ENCODE data around the gene PIAS2.
"Not testable (repeated sequence)": the region's sequence is repeated elsewhere in the genome, so short reads cannot be mapped to it uniquely, and the experiment has no call there.

The PIAS2 gene

DNA sequence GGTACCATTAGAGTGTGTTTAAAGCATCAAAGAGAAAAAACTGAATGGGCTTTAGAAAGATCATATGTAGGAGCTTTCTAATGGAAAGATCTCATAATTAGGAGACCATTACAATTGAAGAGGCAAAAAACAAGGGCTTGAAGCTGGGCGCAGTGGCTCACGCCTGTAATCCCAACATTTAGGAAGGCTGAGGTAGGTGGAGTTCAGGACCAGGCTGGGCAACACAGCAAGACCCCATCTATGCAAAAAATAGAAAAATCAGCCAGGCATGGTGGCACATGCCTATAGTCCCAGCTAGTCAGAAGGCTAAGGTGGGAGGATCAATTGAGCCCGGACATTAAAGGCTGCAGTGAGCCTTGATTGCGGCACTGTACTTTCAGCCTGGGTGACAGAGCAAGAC is 59.0 kb downstream of the PIAS2 start:
- no peak overlapping the region for H3K4me3 ChIP-seq (ENCODE audit: low read depth, low read length)
- TF ChIP-seq, protein P1, sequence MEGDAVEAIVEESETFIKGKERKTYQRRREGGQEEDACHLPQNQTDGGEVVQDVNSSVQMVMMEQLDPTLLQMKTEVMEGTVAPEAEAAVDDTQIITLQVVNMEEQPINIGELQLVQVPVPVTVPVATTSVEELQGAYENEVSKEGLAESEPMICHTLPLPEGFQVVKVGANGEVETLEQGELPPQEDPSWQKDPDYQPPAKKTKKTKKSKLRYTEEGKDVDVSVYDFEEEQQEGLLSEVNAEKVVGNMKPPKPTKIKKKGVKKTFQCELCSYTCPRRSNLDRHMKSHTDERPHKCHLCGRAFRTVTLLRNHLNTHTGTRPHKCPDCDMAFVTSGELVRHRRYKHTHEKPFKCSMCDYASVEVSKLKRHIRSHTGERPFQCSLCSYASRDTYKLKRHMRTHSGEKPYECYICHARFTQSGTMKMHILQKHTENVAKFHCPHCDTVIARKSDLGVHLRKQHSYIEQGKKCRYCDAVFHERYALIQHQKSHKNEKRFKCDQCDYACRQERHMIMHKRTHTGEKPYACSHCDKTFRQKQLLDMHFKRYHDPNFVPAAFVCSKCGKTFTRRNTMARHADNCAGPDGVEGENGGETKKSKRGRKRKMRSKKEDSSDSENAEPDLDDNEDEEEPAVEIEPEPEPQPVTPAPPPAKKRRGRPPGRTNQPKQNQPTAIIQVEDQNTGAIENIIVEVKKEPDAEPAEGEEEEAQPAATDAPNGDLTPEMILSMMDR (IDR thresholded peaks at IDR 0.05; ENCODE audit: low read depth, low read length, missing control alignments), result no peak

GRCh38 chr18:46856973-46857372 is 60.3 kb downstream of the PIAS2 start:
- H3K4me3 ChIP-seq (ENCODE audit: low read depth, low read length), result no peak overlapping the region
- TF ChIP-seq, protein P1 (IDR thresholded peaks at IDR 0.05; ENCODE audit: low read depth, low read length, missing control alignments), result no peak
- no peak for DNase-seq (ENCODE audit: low read depth)

More for the DNA sequence above, 59.0 kb downstream of the PIAS2 start:
- DNase-seq (ENCODE audit: low read depth), result no peak

- TF ChIP-seq, protein P1 (IDR thresholded peaks at IDR 0.05; ENCODE audit: low read depth, low read length, missing control alignments), result no peak
- no peak for DNase-seq (ENCODE audit: low read depth)
- H3K4me3 ChIP-seq (ENCODE audit: low read depth, low read length), result no peak overlapping the region
These were observed 68.3 kb downstream of the PIAS2 start for GRCh38 chr18:46849007-46849406.

DNA sequence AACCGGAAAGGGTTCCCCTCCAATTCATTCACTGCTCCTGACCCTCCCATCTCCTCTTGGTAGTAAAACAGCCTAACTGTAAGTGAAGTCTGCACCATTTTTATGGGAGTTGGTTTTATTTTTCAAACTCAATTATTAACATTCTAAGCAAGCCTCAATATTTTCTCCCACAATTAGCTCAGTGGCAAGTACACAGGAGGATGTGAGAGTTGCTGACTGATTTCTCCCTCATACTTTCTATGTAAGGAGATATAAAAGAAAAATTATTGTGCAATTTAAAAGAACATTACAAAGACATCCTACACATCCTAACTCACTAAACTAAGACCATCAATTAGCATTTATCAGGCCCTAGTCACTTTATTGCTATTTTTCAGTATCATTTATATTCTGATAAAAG is 73.9 kb downstream of the PIAS2 start:
- TF ChIP-seq, protein P1 (IDR thresholded peaks at IDR 0.05; ENCODE audit: low read depth, low read length, missing control alignments), result no peak
- DNase-seq (ENCODE audit: low read depth), result no peak
- H3K4me3 ChIP-seq (ENCODE audit: low read depth, low read length), result no peak overlapping the region

- TF ChIP-seq, protein P1 (IDR thresholded peaks at IDR 0.05; ENCODE audit: low read depth, low read length, missing control alignments), result no peak
- no peak overlapping the region for H3K4me3 ChIP-seq (ENCODE audit: low read depth, low read length)
- DNase-seq (ENCODE audit: low read depth), result no peak
These were observed 74.7 kb downstream of the PIAS2 start for GRCh38 chr18:46842583-46842982.

DNA sequence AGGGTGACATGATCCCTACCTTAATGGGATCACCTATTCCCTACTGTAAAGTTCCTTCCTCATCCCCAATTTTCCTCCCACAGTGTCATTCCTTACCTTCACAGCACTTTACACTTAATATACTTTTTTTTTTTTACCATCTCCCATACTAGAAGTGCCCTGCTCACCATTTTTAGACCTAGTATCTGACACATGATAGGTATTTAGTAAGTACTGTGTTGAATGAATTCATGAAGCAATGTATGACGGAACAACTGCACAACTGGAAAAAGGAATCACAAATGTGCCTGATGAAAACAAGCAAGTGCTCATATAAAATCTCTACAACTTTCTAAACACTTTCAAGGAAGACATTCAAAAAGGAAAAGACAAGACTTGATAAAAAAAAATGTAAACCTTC is 83.4 kb downstream of the PIAS2 start:
- TF ChIP-seq, protein P1 (IDR thresholded peaks at IDR 0.05; ENCODE audit: low read depth, low read length, missing control alignments), result no peak
- no peak overlapping the region for H3K4me3 ChIP-seq (ENCODE audit: low read depth, low read length)
- DNase-seq (ENCODE audit: low read depth), result no peak

GRCh38 chr18:46832849-46833248 is 84.5 kb downstream of the PIAS2 start:
- no peak overlapping the region for H3K4me3 ChIP-seq (ENCODE audit: low read depth, low read length)
- TF ChIP-seq, protein P1 (IDR thresholded peaks at IDR 0.05; ENCODE audit: low read depth, low read length, missing control alignments), result no peak
- DNase-seq (ENCODE audit: low read depth), result no peak

- H3K4me3 ChIP-seq (ENCODE audit: low read depth, low read length); DNase-seq (ENCODE audit: low read depth): not testable (repeated sequence)
These were observed 84.9 kb downstream of the PIAS2 start for GRCh38 chr18:46832422-46832821.

Measured in GM12864 (cell line).